ENCODE measurements around the gene RAB12.

The RAB12 gene

GRCh38 chr18:8603663-8604520 is 5.3 kb upstream of the RAB12 start:
- Histone ChIP-seq H3K27ac (no peak overlapping the region), H3K36me3 (ENCODE audit: control insufficient read depth, insufficient read depth, low read length) (no peaks in the 10 kb centered on the region), H3K4me3 (ENCODE audit: low read depth, low read length) (no peak overlapping the region), H3K79me2 (peaks cover 3% of the 10 kb centered on the region), H3K4me1 (no peaks in the 10 kb centered on the region), H3K27me3 (ENCODE audit: control insufficient read depth, insufficient read depth, low read length) (no peaks in the 10 kb centered on the region), H3K9ac (no peak overlapping the region), H2AFZ (no peak overlapping the region), H3K4me2 (ENCODE audit: low read length) (no peak overlapping the region), H3K9me3 (ENCODE audit: control insufficient read depth, low read length) (no peaks in the 10 kb centered on the region)
- TF ChIP-seq CTCF (IDR thresholded peaks at IDR 0.05) = no peak

GRCh38 chr18:8605974-8606373 is 3.3 kb upstream of the RAB12 start:
- H2AFZ ChIP-seq = no peak overlapping the region
- H3K27ac ChIP-seq = no peak overlapping the region
- no peaks in the 10 kb centered on the region for H3K36me3 ChIP-seq (ENCODE audit: control insufficient read depth, insufficient read depth, low read length)
- no peaks in the 10 kb centered on the region for H3K9me3 ChIP-seq (ENCODE audit: control insufficient read depth, low read length)
- no peak overlapping the region for H3K9ac ChIP-seq
- no peak overlapping the region for H3K4me3 ChIP-seq (ENCODE audit: low read depth, low read length)
- TF ChIP-seq CTCF (IDR thresholded peaks at IDR 0.05) = no peak
- no peak overlapping the region for H3K4me2 ChIP-seq (ENCODE audit: low read length)
- no peaks in the 10 kb centered on the region for H3K4me1 ChIP-seq
- peaks cover 14% of the 10 kb centered on the region for H3K79me2 ChIP-seq
- no peaks in the 10 kb centered on the region for H3K27me3 ChIP-seq (ENCODE audit: control insufficient read depth, insufficient read depth, low read length)

- H3K9ac ChIP-seq = no peak overlapping the region
- no peak for TF ChIP-seq CTCF (IDR thresholded peaks at IDR 0.05)
These were observed 1.2 kb upstream of the RAB12 start for GRCh38 chr18:8607776-8608742.

GRCh38 chr18:8609659-8610458 is 622 bp downstream of the RAB12 start:
- Histone ChIP-seq H3K27ac (no peak overlapping the region), H3K36me3 (ENCODE audit: control insufficient read depth, insufficient read depth, low read length) (no peaks in the 10 kb centered on the region), H2AFZ (peak overlapping the region; percentile 62), H3K79me2 (peaks cover 27% of the 10 kb centered on the region), H3K4me2 (ENCODE audit: low read length) (peak overlapping the region; percentile 68), H3K27me3 (ENCODE audit: control insufficient read depth, insufficient read depth, low read length) (no peaks in the 10 kb centered on the region), H3K4me1 (no peaks in the 10 kb centered on the region), H3K9me3 (ENCODE audit: control insufficient read depth, low read length) (no peaks in the 10 kb centered on the region), H3K4me3 (ENCODE audit: low read depth, low read length) (peak overlapping the region; percentile 78), H3K9ac (peak overlapping the region; percentile 62)
- TF ChIP-seq CTCF (IDR thresholded peaks at IDR 0.05) = no peak

More at GRCh38 chr18:8607776-8608742, 1.2 kb upstream of the RAB12 start:
- Histone ChIP-seq H3K4me1 (no peaks in the 10 kb centered on the region), H3K4me3 (ENCODE audit: low read depth, low read length) (peak overlapping the region; percentile 54), H3K9me3 (ENCODE audit: control insufficient read depth, low read length) (no peaks in the 10 kb centered on the region), H3K4me2 (ENCODE audit: low read length) (peak overlapping the region; percentile 58), H3K79me2 (peaks cover 27% of the 10 kb centered on the region), H2AFZ (peak overlapping the region; percentile 97), H3K27me3 (ENCODE audit: control insufficient read depth, insufficient read depth, low read length) (no peaks in the 10 kb centered on the region), H3K27ac (no peak overlapping the region), H3K36me3 (ENCODE audit: control insufficient read depth, insufficient read depth, low read length) (no peaks in the 10 kb centered on the region)

Data from parathyroid adenoma (tissue), 2 donors.